GM12892 (cell line): Measurements from ENCODE around the gene LRP8.

ENCODE experiments used
- POLR2A ChIP-seq: IDR thresholded peaks from 2 replicates; pipeline ENCODE4 v1.6.1; 2011; ENCODE audit warnings: low read depth, low read length, control low read depth
- POLR2AphosphoS5 ChIP-seq: IDR thresholded peaks from 2 replicates; pipeline ENCODE4 v1.6.1; 2011; ENCODE audit warnings: low read depth, low read length, control low read depth
- TAF1 ChIP-seq: IDR thresholded peaks from 2 replicates; pipeline ENCODE4 v1.6.1; 2011; ENCODE audit warnings: low read depth, mild to moderate bottlenecking, control low read depth, low read length, borderline replicate concordance

GRCh38 chr1:53267761-53268160, 60.1 kb downstream of the LRP8 start:
- no peak for TF ChIP-seq POLR2A
- TF ChIP-seq POLR2AphosphoS5: no peak
- TF ChIP-seq TAF1: no peak
